Smooth muscle cell (in vitro differentiated cells): ENCODE results near the gene TRIM71. TPM values are rescaled to one million over a fixed set of nuclear protein-coding genes. Genes with fewer than 3 reads are reported as not detected.
"Not testable (repeated sequence)": the region's sequence is repeated elsewhere in the genome, so short reads cannot be mapped to it uniquely, and the experiment has no call there.

Source experiments
- DNase-seq: peaks from one replicate; lab custom pipeline; 2025; ENCODE audit not compliant: unreplicated experiment; lab: John Stamatoyannopoulos, UW
- H2AFZ ChIP-seq: fragments of 200-600 bp; sonication (generic); 2 replicates; pipeline ENCODE4 v1.6.0; 2016; ENCODE audit warnings: antibody characterized with exemption, low read depth, mild to moderate bottlenecking
- H3F3A ChIP-seq: fragments of 200-600 bp; sonication (generic); 2 replicates; pipeline ENCODE4 v1.6.0; 2017; ENCODE audit warnings: antibody characterized with exemption, low read depth
- H3K27ac ChIP-seq: fragments of 200-600 bp; sonication (generic); 2 replicates; pipeline ENCODE4 v1.5.1; 2016; ENCODE audit warnings: low read depth, mild to moderate bottlenecking
- H3K27me3 ChIP-seq: fragments of 200-600 bp; sonication (generic); 2 replicates; pipeline ENCODE4 v1.6.1; 2016; ENCODE audit warnings: low read depth, mild to moderate bottlenecking
- H3K36me3 ChIP-seq: fragments of 200-600 bp; sonication (generic); 2 replicates; pipeline ENCODE4 v1.5.1; 2016; ENCODE audit warnings: low read depth
- H3K4me1 ChIP-seq: fragments of 200-600 bp; sonication (generic); 2 replicates; pipeline ENCODE4 v1.5.1; 2016; ENCODE audit warnings: low read depth
- H3K4me2 ChIP-seq: fragments of 200-600 bp; sonication (generic); 2 replicates; pipeline ENCODE4 v1.6.0; 2016; ENCODE audit warnings: mild to moderate bottlenecking
- H3K4me3 ChIP-seq: fragments of 200-600 bp; sonication (generic); 2 replicates; pipeline ENCODE4 v1.5.1; 2016; ENCODE audit warnings: mild to moderate bottlenecking
- H3K79me2 ChIP-seq: fragments of 200-600 bp; sonication (generic); 2 replicates; pipeline ENCODE4 v1.6.0; 2016; ENCODE audit warnings: low read depth, mild to moderate bottlenecking
- H3K9ac ChIP-seq: fragments of 200-600 bp; sonication (generic); 2 replicates; pipeline ENCODE4 v1.6.0; 2016; ENCODE audit warnings: low read depth
- H3K9me3 ChIP-seq: fragments of 200-600 bp; sonication (generic); replicated peaks from 2 replicates; pipeline ENCODE4 v1.5.1; 2016; ENCODE audit warnings: low read depth
- H4K20me1 ChIP-seq: fragments of 200-600 bp; sonication (generic); 2 replicates; pipeline ENCODE4 v1.6.0; 2016; ENCODE audit warnings: low read depth
- CTCF ChIP-seq: fragments of 200-600 bp; sonication (generic); IDR thresholded peaks from 2 replicates; pipeline ENCODE4 v1.5.1; 2017; ENCODE audit warnings: borderline replicate concordance, mild to moderate bottlenecking, antibody characterized with exemption; ENCODE audit not compliant: insufficient read depth, poor library complexity, severe bottlenecking
- WGBS: methylation state at CpG from one replicate; pipeline ENCODE4 v1.1.7; 2016; ENCODE audit warnings: low lambda C conversion rate; 5-methylcytosine and 5-hydroxymethylcytosine counted together
- polyA plus RNA-seq: library from polyadenylated mRNA; unstranded; fragments of >200 nt; fragmentation: Nextera tagmentation; extraction: Ambion mirVana; gene quantifications from 2 replicates; pipeline ENCODE4 v1.2.1, GENCODE V29; 2016
- total RNA-seq: library from RNA; depleted of rRNA; stranded (reverse); fragments of >200 nt; gene quantifications from 2 replicates; pipeline ENCODE4 v1.2.3, GENCODE V29; 2014

The TRIM71 gene
- total and polyA plus RNA-seq, 2 experiments from 2014 or later, result 0.19 to 1.1 TPM

GRCh38 chr3:32843510-32844321, 25.9 kb downstream of the TRIM71 start:
- no peak for TF ChIP-seq CTCF
- DNase-seq, result no peak
- H3K9me3 ChIP-seq, result no peaks in the 10 kb centered on the region
- H3K4me3 ChIP-seq, result peak overlapping the region; percentile 5
- 11% methylated on average over 17 of the region's 17 CpGs for whole genome bisulfite sequencing
- H3K27me3 ChIP-seq, result no peaks in the 10 kb centered on the region
- H2AFZ ChIP-seq, result peak overlapping the region; percentile 11
- peaks cover 17% of the 10 kb centered on the region for H3F3A ChIP-seq
- no peaks in the 10 kb centered on the region for H3K36me3 ChIP-seq
- H3K27ac ChIP-seq, result no peak overlapping the region
- H3K9ac ChIP-seq, result no peak overlapping the region
- H3K4me1 ChIP-seq, result peaks cover 65% of the 10 kb centered on the region
- H3K4me2 ChIP-seq, result peak overlapping the region; percentile 75
- no peaks in the 10 kb centered on the region for H4K20me1 ChIP-seq
- H3K79me2 ChIP-seq, result no peaks in the 10 kb centered on the region

- Histone ChIP-seq H4K20me1 (no peaks in the 10 kb centered on the region), H3K36me3 (no peaks in the 10 kb centered on the region), H2AFZ (no peak overlapping the region), H3K79me2 (no peaks in the 10 kb centered on the region), H3K9ac (no peak overlapping the region), H3K27ac (no peak overlapping the region), H3K27me3 (no peaks in the 10 kb centered on the region), H3K4me2 (no peak overlapping the region), H3K9me3 (no peaks in the 10 kb centered on the region), H3F3A (peaks cover 17% of the 10 kb centered on the region), H3K4me3 (no peak overlapping the region), H3K4me1 (peaks cover 68% of the 10 kb centered on the region)
- no peak for DNase-seq
- no peak for TF ChIP-seq CTCF
- WGBS, result 78% methylated on average over 7 of the region's 7 CpGs
Measured at GRCh38 chr3:32844322-32844654, 26.5 kb downstream of the TRIM71 start.

- Histone ChIP-seq H3K27ac (no peak overlapping the region), H3K9ac (no peak overlapping the region), H3F3A (peaks cover 17% of the 10 kb centered on the region), H2AFZ (no peak overlapping the region), H3K36me3 (no peaks in the 10 kb centered on the region), H3K4me3 (no peak overlapping the region), H3K4me2 (no peak overlapping the region), H4K20me1 (no peaks in the 10 kb centered on the region), H3K4me1 (peaks cover 71% of the 10 kb centered on the region), H3K27me3 (no peaks in the 10 kb centered on the region), H3K9me3 (no peaks in the 10 kb centered on the region), H3K79me2 (no peaks in the 10 kb centered on the region)
- no peak for DNase-seq
- no peak for TF ChIP-seq CTCF
- WGBS, result 96% methylated on average over 1 of the region's 1 CpG
Measured at GRCh38 chr3:32844914-32845313, 27.1 kb downstream of the TRIM71 start.

GRCh38 chr3:32845546-32845945, 27.7 kb downstream of the TRIM71 start:
- not testable (repeated sequence) for H3K27ac ChIP-seq, H3K9me3 ChIP-seq, H3K4me3 ChIP-seq, H3K27me3 ChIP-seq, H3K36me3 ChIP-seq, H3K9ac ChIP-seq, H3K79me2 ChIP-seq, DNase-seq, H2AFZ ChIP-seq, H4K20me1 ChIP-seq, H3K4me2 ChIP-seq
- H3K4me1 ChIP-seq, result peaks cover 71% of the 10 kb centered on the region
- WGBS, result 92% methylated on average over 6 of the region's 6 CpGs
- H3F3A ChIP-seq, result peaks cover 17% of the 10 kb centered on the region

- H3K9me3 ChIP-seq, H3K27ac ChIP-seq, H3K4me3 ChIP-seq, H2AFZ ChIP-seq, H3K4me2 ChIP-seq, H4K20me1 ChIP-seq, DNase-seq, H3K9ac ChIP-seq, H3K36me3 ChIP-seq, H3K27me3 ChIP-seq, H3K79me2 ChIP-seq: not testable (repeated sequence)
- WGBS, result 88% methylated on average over 15 of the region's 15 CpGs
- Histone ChIP-seq H3F3A (peaks cover 14% of the 10 kb centered on the region), H3K4me1 (peaks cover 69% of the 10 kb centered on the region)
Measured at GRCh38 chr3:32847045-32847444, 29.2 kb downstream of the TRIM71 start.
